ENCODE data around the gene MGMT.

MGMT gene

GRCh38 chr10:129655679-129656031, 188.6 kb downstream of the MGMT start:
- no peak for DNase-seq (ENCODE audit: low read depth)

GRCh38 chr10:129656642-129657041, 189.6 kb downstream of the MGMT start:
- no peak for DNase-seq (ENCODE audit: low read depth)

- DNase-seq (ENCODE audit: low read depth), result no peak
Measured at GRCh38 chr10:129657297-129658017, 190.4 kb downstream of the MGMT start.

GRCh38 chr10:129658376-129659072, 191.5 kb downstream of the MGMT start:
- no peak for DNase-seq (ENCODE audit: low read depth)

- DNase-seq (ENCODE audit: low read depth), result no peak
Measured at GRCh38 chr10:129659508-129660268, 192.6 kb downstream of the MGMT start.

GRCh38 chr10:129660569-129660968, 193.5 kb downstream of the MGMT start:
- no peak for DNase-seq (ENCODE audit: low read depth)

- DNase-seq (ENCODE audit: low read depth), result no peak
Measured at GRCh38 chr10:129662426-129662825, 195.4 kb downstream of the MGMT start.

GRCh38 chr10:129670124-129670523, 203.1 kb downstream of the MGMT start:
- no peak for DNase-seq (ENCODE audit: low read depth)

GRCh38 chr10:129673292-129673691, 206.3 kb downstream of the MGMT start:
- DNase-seq (ENCODE audit: low read depth), result no peak

GRCh38 chr10:129675027-129675769, 208.2 kb downstream of the MGMT start:
- DNase-seq (ENCODE audit: low read depth), result no peak

- no peak for DNase-seq (ENCODE audit: low read depth)
Measured at GRCh38 chr10:129676014-129676413, 209.0 kb downstream of the MGMT start.

- DNase-seq (ENCODE audit: low read depth), result no peak
Measured at GRCh38 chr10:129677377-129677927, 210.4 kb downstream of the MGMT start.

- DNase-seq (ENCODE audit: low read depth), result no peak
Measured at GRCh38 chr10:129678186-129678585, 211.1 kb downstream of the MGMT start.

GRCh38 chr10:129679207-129679606, 212.2 kb downstream of the MGMT start:
- DNase-seq (ENCODE audit: low read depth), result no peak

- no peak for DNase-seq (ENCODE audit: low read depth)
Measured at GRCh38 chr10:129680661-129681344, 213.8 kb downstream of the MGMT start.

GRCh38 chr10:129681856-129682255, 214.8 kb downstream of the MGMT start:
- no peak for DNase-seq (ENCODE audit: low read depth)

GRCh38 chr10:129683519-129683918, 216.5 kb downstream of the MGMT start:
- DNase-seq (ENCODE audit: low read depth), result no peak

- DNase-seq (ENCODE audit: low read depth), result no peak
Measured at GRCh38 chr10:129683920-129684319, 216.9 kb downstream of the MGMT start.

- DNase-seq (ENCODE audit: low read depth), result no peak
Measured at GRCh38 chr10:129685271-129685670, 218.2 kb downstream of the MGMT start.

GRCh38 chr10:129689671-129690071, 222.6 kb downstream of the MGMT start:
- DNase-seq (ENCODE audit: low read depth), result no peak
